Vagina (tissue), 2 donors: ENCODE data around the gene SF3B4. TPM values are rescaled to one million over a fixed set of nuclear protein-coding genes. Genes with fewer than 3 reads are reported as not detected.

ENCODE experiments used
- DNase-seq, 2 donors: peaks; one replicate each; pipeline ENCODE4 v3.0.0-alpha.2; 2017; ENCODE audit errors: extremely low spot score in 2 of 2
- H3K27ac ChIP-seq: fragments of 200-600 bp; sonication (generic); one replicate; pipeline ENCODE4 v1.5.1; 2019
- H3K27me3 ChIP-seq: fragments of 200-600 bp; sonication (generic); one replicate; pipeline ENCODE4 v1.5.1; 2019
- H3K36me3 ChIP-seq, 2 donors: fragments of 200-600 bp; sonication (generic); one replicate each; pipeline ENCODE4 v1.5.1; 2017 to 2019
- H3K4me1 ChIP-seq: fragments of 200-600 bp; sonication (generic); one replicate; pipeline ENCODE4 v1.5.1; 2019
- H3K4me3 ChIP-seq, 2 donors: fragments of 200-600 bp; sonication (generic); 1 replicate in 1 of 2; 2 replicates in 1 of 2; pipeline ENCODE4 v1.5.1; 2016 to 2019
- H3K9me3 ChIP-seq: fragments of 200-600 bp; sonication (generic); one replicate; pipeline ENCODE4 v1.5.1; 2019
- POLR2A ChIP-seq, 2 donors: fragments of 450-650 bp; IDR thresholded peaks; one replicate each; pipeline ENCODE4 v1.6.1; 2017; ENCODE audit warnings: antibody characterized with exemption in 2 of 2, mild to moderate bottlenecking in 2 of 2, moderate library complexity in 2 of 2
- POLR2AphosphoS5 ChIP-seq, 2 donors: sonication (generic); formaldehyde crosslinking; IDR thresholded peaks; one replicate each; pipeline ENCODE4 v1.9.0; 2017; ENCODE audit warnings: antibody characterized with exemption in 2 of 2, mild to moderate bottlenecking in 2 of 2, low read depth in 1 of 2; ENCODE audit not compliant: insufficient read depth in 1 of 2
- intact Hi-C: fragments of 100-400 bp; cut with DNase I; formaldehyde crosslinking; loops from one replicate; pipeline ENCODE4 v1.15.1; 2023
- total RNA-seq: library from RNA; depleted of rRNA; stranded (reverse); fragments of >200 nt; gene quantifications from one replicate; pipeline ENCODE4 v1.2.3, GENCODE V29; 2016
- TF ChIP-seq, protein P1 (sequence below), 3 experiments: fragments of 450-650 bp in 2 of 3; fragments of 200-600 bp in 1 of 3; sonication (generic) in 1 of 3; IDR thresholded peaks; one replicate each; pipeline ENCODE4 v1.5.1; 2017 to 2019; ENCODE audit warnings: antibody characterized with exemption in 3 of 3, mild to moderate bottlenecking in 2 of 3, moderate library complexity in 2 of 3

SF3B4 gene, protein sequence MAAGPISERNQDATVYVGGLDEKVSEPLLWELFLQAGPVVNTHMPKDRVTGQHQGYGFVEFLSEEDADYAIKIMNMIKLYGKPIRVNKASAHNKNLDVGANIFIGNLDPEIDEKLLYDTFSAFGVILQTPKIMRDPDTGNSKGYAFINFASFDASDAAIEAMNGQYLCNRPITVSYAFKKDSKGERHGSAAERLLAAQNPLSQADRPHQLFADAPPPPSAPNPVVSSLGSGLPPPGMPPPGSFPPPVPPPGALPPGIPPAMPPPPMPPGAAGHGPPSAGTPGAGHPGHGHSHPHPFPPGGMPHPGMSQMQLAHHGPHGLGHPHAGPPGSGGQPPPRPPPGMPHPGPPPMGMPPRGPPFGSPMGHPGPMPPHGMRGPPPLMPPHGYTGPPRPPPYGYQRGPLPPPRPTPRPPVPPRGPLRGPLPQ
- 21.6 TPM for total RNA-seq

DNA sequence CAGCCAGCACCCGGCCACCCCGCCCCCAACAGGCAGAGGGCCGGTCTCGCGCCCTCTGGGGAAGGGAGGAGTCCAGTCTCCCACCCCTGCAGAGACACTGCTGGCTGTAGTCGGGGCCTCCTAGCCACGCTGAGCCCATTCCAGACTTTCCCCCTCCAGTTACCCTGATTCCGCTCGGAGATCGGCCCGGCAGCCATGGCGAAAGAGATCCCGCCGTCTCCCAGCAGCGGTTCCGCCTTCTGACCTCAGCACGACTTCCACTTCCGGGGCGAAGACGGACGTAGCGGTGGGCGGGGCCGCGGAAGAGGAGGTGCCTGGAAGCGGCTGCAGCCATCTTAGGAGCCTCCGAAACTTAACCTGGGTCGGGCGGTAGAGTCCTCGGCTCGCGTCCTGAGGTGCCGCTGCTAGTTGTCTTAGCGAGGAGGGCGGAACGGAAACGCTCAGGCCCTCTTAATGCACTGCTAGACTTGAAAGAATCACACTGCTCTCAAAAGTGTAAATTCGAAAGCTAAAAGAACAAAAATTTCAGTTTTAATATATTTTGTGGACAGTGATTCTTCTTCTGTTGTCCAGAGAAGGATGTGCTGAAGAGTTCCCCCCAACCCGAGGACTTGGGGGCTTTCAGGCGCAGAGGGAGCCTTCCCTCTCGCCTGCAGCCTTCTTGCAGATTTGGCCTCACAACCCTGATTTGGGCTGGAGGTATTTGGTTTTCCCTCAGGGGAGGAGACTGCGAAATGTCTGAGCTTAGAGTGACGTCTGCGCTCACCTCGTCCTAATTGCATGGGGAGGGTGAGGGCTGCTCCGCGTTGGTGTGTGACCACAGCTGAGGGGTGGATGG is at the start of gene SF3B4:
TSS of gene SF3B4 (minus strand) at position 241 of the 838 bp plus-strand sequence. CDS start at position 197, 44 bp downstream.
- Histone ChIP-seq H3K36me3 (peaks cover 3 to 49% of the 10 kb centered on the region in 2 donors), H3K27me3 (no peaks in the 10 kb centered on the region), H3K9me3 (no peaks in the 10 kb centered on the region), H3K27ac (peak within 1 kb of the TSS; percentile 98), H3K4me1 (peaks cover 35% of the 10 kb centered on the region), H3K4me3 (peak within 1 kb of the TSS; percentile 81 to 91)
- TF ChIP-seq, protein P1, sequence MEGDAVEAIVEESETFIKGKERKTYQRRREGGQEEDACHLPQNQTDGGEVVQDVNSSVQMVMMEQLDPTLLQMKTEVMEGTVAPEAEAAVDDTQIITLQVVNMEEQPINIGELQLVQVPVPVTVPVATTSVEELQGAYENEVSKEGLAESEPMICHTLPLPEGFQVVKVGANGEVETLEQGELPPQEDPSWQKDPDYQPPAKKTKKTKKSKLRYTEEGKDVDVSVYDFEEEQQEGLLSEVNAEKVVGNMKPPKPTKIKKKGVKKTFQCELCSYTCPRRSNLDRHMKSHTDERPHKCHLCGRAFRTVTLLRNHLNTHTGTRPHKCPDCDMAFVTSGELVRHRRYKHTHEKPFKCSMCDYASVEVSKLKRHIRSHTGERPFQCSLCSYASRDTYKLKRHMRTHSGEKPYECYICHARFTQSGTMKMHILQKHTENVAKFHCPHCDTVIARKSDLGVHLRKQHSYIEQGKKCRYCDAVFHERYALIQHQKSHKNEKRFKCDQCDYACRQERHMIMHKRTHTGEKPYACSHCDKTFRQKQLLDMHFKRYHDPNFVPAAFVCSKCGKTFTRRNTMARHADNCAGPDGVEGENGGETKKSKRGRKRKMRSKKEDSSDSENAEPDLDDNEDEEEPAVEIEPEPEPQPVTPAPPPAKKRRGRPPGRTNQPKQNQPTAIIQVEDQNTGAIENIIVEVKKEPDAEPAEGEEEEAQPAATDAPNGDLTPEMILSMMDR (IDR thresholded peaks at IDR 0.05) = no peak
- TF ChIP-seq POLR2AphosphoS5 (IDR thresholded peaks at IDR 0.05; ENCODE audit: insufficient read depth in 1 of 2, low read depth in 1 of 2) = peak; percentile 97 to 100
- TF ChIP-seq POLR2A (IDR thresholded peaks at IDR 0.05) = peak; percentile 59 to 96
- no peak for DNase-seq
- intact Hi-C loops = no loop called here

DNA sequence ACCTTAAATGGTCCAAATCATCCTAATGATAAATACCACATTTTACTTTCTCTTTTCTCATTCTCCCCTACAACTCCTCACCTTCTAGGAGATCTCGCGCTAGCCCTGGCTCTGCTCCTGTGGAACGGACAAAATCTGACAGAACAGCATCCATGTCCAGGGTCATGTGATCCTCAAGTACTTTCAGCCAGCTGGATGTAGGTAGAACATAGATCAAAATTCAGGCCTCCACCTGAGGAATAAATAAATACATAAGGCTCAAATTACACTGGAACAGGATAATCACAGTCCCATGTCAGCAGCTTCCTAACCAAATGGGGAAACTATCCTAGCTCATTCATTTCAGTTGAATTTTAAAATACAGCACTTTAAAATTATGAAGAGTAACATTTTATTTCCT is 49.7 kb upstream of the SF3B4 start:
- peaks cover 7% of the 10 kb centered on the region for H3K4me1 ChIP-seq
- H3K36me3 ChIP-seq = peaks cover 0 to 29% of the 10 kb centered on the region in 2 donors
- H3K27me3 ChIP-seq = no peaks in the 10 kb centered on the region
- no peak for DNase-seq
- no peaks in the 10 kb centered on the region for H3K9me3 ChIP-seq
- TF ChIP-seq POLR2AphosphoS5 (IDR thresholded peaks at IDR 0.05; ENCODE audit: insufficient read depth in 1 of 2, low read depth in 1 of 2) (no peak), POLR2A (IDR thresholded peaks at IDR 0.05) (no peak)
- TF ChIP-seq, protein P1 (IDR thresholded peaks at IDR 0.05) = no peak
- H3K27ac ChIP-seq = no peak overlapping the region
- no peak overlapping the region for H3K4me3 ChIP-seq
- intact Hi-C loops = no loop called here

DNA sequence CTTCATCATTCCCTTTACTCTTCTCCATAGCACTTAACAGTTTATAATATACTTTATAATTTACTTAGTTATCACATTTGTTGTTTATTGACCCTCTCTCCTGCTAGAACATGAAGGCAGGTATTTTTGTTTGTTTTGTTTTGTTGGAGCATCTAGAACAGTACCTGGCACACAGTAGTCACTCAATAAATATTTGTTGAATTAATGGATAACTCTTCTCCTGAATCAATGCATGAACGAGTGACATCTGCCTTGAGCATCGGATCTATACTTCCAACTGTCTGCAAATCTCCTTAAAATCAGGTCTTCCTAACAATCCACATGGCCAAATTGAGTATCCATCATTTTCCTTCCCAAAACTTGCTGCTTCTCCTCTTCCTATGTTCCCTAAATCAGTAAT is 44.9 kb upstream of the SF3B4 start:
- DNase-seq = no peak
- Histone ChIP-seq H3K27me3 (no peaks in the 10 kb centered on the region), H3K27ac (no peak overlapping the region), H3K9me3 (no peaks in the 10 kb centered on the region), H3K4me1 (no peaks in the 10 kb centered on the region), H3K4me3 (no peak overlapping the region), H3K36me3 (peaks cover 0 to 65% of the 10 kb centered on the region in 2 donors)
- intact Hi-C loops = no loop called here
- TF ChIP-seq, protein P1 (IDR thresholded peaks at IDR 0.05) = no peak
- TF ChIP-seq POLR2AphosphoS5 (IDR thresholded peaks at IDR 0.05; ENCODE audit: insufficient read depth in 1 of 2, low read depth in 1 of 2) (no peak), POLR2A (IDR thresholded peaks at IDR 0.05) (no peak)

DNA sequence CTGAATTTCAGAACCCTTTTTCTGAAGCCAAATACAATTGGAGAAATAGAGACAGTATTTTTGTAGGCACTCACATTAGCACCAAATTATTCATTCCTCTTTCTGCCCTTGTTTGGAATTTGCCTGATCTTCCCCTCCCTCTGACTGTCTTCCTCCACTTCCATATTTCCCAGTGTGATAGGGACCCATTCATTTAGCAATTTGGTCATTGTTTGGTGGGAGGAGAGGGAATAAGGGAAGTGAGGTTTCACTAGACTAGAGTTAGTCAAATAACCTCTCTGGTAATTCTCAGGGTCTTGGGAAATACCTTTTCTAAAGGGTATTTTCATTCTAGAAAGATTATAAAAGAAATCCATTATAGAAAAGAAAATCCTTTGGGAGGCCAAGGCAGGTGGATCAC is 40.0 kb upstream of the SF3B4 start:
- no peaks in the 10 kb centered on the region for H3K27me3 ChIP-seq
- TF ChIP-seq POLR2AphosphoS5 (IDR thresholded peaks at IDR 0.05; ENCODE audit: insufficient read depth in 1 of 2, low read depth in 1 of 2) = no peak
- peaks cover 0 to 76% of the 10 kb centered on the region in 2 donors for H3K36me3 ChIP-seq
- H3K4me1 ChIP-seq = peaks cover 10% of the 10 kb centered on the region
- no peaks in the 10 kb centered on the region for H3K9me3 ChIP-seq
- no peak overlapping the region for H3K27ac ChIP-seq
- intact Hi-C loops = loop anchor here (10.0 kb wide), 1 partner anchor 197 kb away; no protein-coding TSS in a partner anchor
- H3K4me3 ChIP-seq = no peak overlapping the region
- DNase-seq = no peak

DNA sequence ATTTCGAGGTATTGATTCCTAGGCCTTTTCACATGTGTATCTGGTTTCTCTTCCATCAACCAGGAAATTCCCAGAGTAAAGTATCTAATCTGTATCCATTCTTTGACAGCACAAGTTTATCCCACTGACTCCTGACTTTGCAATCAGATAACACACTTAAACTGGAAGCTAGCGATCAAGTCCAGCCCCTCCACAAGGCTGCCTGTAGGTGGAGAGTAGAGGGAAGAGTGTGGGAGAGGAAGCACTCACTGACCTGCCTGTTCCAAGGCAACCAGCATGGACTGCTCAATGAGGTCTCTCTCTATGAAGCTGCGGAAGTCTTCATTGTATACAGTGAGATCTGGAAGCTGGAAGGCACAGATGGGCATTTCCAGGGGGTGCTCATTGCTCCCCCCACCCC is 39.4 kb upstream of the SF3B4 start:
- intact Hi-C loops = loop anchor here (10.0 kb wide), 1 partner anchor 198 kb away; no protein-coding TSS in a partner anchor
- no peaks in the 10 kb centered on the region for H3K9me3 ChIP-seq
- DNase-seq = no peak
- no peaks in the 10 kb centered on the region for H3K27me3 ChIP-seq
- H3K36me3 ChIP-seq = peaks cover 0 to 71% of the 10 kb centered on the region in 2 donors
- H3K27ac ChIP-seq = no peak overlapping the region
- no peak overlapping the region for H3K4me3 ChIP-seq
- peaks cover 10% of the 10 kb centered on the region for H3K4me1 ChIP-seq
- TF ChIP-seq, protein P1 (IDR thresholded peaks at IDR 0.05) = no peak
- TF ChIP-seq POLR2AphosphoS5 (IDR thresholded peaks at IDR 0.05; ENCODE audit: insufficient read depth in 1 of 2, low read depth in 1 of 2) = no peak
- no peak for TF ChIP-seq POLR2A (IDR thresholded peaks at IDR 0.05)
